Fibroblast of skin of back (primary cell): ENCODE data around the gene B4GALT6.

Experiments used
- DNase-seq: peaks from one replicate; pipeline ENCODE4 v3.0.0-alpha.2; 2013

Gene B4GALT6

GRCh38 chr18:31630549-31630948 lies 53.8 kb downstream of the B4GALT6 start:
- no peak for DNase-seq

DNA sequence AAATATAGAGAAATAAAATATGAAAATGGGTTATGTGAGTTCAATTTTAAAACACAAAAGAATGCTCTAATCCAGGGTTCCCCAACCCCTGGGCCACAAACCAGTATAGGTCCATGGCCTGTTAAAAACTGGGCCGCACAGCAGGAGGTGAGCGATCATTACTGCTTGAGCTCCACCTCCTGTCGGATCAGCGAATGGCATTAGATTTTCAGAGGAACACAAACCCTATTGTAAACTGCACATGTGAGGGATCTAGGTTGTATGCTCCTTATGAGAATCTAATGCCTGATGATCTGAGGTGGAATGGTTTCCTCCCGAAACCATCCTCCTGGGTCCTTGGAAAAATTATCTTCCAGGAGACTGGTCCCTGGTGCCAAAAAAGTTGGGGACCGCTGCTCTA lies 58.0 kb downstream of the B4GALT6 start:
- DNase-seq: no peak

DNA sequence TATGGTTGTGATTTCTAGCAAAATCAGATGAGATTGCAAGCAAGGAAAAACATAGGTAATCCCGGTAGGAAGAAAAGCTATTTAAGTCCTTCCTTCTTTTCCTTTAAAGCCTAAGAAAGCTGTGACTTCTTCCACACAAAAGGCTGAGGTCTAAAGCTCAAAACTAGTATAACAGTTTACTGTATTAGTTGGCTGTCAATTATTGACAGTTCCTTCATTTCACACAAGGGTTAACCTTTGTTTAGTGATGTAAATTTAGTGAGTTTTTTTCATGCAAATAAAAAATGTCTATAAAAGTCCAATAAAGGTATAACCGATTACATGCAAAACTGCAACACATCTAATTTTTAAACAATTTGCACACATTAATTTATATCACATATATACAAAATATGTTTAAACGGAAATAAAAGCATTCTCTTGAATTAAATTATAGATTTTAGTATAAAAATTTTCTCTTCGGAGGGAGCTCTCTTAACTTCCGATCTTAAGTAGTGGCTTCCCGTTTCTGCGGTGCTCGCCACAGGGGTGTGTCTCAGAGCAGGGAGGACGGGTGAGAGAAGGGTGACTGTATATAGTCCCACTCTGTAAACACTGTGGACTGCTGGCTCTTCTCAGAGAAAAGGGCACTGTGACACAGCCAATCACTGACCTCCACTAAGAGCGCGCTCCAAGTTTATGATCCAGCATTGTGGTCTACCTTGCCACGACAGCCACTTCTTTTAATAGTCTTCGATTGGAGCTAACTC lies 59.3 kb downstream of the B4GALT6 start:
- no peak for DNase-seq

DNA sequence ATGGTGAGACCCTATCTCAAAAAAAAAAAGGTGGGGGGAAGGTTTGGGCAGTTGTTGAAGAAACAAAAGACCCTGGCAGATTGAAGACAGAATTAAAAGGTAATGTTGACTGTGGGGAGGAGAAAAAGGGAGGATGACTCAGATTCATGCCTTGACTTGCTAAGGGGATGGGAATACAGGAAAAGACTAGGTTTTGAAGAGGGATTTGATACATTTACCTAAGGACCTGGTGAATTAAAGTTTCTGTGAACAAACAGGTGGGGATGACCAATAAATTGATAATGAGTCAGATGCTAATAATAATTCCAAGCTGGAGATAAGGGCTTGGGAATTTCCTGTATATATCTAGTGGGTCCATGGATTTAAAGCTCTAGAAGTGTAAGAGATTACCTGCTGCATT lies 65.1 kb downstream of the B4GALT6 start:
- no peak for DNase-seq

- no peak for DNase-seq
These were observed 65.6 kb downstream of the B4GALT6 start for GRCh38 chr18:31618801-31619200.

DNA sequence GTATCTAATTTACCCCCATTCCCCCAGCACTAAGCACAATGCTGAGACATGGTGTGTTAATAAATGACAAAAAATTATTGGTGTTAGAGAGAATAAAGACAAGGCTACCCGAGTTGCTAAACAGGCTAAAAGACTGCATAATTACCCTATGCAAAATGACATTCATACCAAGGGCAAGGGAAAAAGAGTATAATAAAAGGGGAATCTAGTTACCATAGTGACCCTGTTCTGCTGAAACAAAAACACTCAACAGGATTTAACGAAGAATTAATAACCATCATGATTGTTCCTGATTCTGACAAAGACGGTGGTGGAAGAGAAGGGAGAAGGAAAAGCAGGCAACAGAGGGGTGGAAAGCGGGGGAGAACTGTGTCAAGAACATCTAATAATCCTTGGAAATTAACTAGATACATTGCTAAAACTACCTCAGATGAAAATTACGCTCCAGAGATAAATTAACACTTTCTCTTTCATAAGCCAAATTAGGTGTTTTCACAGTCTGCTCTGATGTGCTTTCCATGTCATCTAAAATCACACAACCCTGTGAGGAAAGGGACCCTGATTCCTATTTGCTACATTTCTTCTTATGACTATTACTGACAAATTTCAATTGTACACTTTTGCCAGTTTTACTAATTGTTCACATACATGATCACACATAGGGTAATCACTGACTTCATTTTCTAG lies 67.2 kb downstream of the B4GALT6 start:
- no peak for DNase-seq

DNA sequence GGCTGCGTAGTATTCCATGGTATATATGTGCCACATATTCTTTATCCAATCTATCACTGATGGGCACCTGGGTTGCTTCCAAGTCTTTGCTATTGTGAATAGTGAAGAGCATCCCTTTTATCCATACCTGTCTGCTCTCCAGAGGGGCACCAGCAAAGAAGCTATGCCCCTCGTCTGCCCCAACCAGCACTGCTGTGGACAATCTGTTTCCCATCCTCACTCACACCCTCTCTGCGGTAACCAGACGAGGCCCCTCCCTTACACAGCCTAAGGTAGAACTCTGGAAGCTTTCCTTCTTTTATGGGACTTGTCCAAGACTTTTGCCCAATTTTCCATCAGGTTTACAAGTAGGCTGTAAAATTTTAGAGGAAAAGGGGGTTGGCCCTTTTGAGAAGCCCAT lies 67.8 kb downstream of the B4GALT6 start:
- no peak for DNase-seq

DNA sequence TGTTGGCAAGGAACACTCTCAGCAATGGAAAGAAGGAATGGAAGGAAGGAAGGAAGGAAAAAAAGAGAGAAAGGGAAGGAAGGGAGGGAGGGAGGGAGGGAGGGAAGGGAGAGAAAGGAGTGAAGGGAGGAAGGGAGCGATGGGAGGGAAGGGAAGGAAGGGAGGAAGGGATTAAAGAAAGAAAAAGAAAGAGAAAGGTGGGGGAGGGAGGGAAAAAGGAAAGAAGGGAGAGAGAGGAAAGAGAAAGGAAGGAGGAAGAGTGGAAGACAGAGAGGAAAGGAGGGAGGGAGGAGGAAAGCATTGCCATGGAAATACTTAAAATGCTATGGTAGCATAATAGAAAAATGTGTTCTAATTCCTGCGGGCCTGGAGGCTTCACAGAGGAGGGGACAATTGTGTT lies 70.3 kb downstream of the B4GALT6 start:
- no peak for DNase-seq

DNA sequence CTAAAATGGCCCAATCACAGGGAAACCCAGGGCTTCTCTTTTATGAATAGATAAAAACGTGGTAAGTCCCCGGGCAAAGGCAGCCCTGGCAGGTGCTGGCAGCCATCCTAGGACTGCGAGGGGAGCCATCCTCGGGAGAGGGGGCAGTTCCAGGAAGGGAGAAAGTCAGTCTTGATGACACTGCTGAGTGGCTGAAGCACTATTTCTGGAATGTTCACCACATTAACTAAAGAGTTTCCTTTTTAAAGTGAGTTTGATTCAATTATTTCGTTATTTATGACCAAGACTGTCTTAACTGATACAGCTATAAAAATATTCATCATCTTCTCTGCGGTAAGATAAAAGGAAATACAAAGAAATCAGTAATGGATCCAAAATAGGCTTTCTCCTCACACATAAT lies 72.3 kb downstream of the B4GALT6 start:
- DNase-seq: no peak

GRCh38 chr18:31611511-31611910 lies 72.9 kb downstream of the B4GALT6 start:
- no peak for DNase-seq

DNA sequence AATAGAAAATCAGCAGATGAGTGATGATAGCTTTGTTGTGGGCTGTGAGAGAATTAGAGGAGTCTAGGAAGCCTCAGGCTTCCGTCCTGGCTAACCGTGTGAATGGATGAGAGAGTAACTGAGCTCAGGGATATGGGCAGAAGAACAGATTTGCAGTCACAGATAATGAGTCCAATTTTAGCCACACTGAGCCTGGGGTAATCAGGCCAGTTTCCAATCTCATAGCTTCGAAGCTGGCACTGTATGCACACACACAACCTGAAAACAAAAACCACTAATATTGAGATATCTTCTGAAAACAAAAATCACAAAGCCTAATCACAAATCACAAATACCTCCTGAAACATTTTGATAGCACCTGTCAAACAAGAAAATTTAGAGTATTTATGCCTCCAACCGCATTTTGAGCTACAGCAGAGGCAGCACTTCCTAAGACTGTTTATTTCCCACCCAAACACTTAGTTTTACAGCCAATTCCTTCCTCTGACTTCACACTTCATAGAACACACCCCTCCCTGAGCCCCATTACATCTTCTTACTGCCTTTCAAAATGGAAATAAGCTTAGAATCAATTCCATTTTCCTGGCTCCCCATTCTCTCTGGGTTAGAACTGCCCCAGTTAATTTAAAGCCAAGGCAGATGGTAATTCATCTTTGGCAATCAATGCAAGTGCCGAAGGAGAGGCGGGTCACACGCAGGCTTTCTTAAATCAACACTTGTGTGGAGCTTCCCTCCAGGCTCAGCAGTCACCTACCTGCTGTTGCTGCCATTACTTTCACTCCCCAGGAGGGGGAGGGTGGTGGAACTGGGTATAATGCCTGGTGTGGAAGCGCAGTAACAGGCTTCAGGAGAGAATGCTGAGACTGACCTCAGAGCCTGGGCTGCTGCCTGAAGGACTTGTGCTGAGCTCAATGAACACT lies 73.8 kb downstream of the B4GALT6 start:
- DNase-seq: no peak

DNA sequence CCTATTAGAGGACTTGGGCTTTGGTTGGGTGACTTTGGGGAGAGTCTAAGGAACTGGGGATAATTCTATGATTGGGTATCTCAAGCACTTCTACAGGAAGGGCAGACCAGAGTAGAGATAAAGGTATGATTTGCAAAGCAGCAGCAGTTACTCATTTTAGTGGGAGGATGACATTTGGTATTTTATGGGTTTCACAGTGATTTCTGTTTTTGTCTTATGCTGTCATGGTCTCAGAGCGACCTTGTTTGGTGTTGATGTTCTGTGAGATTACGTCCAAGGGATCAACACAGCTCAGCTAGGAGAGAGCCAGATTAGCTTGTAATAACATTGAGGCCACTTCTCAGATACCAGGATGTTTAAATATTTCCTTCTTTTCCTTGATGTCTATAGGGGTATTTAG lies 74.5 kb downstream of the B4GALT6 start:
- no peak for DNase-seq

DNA sequence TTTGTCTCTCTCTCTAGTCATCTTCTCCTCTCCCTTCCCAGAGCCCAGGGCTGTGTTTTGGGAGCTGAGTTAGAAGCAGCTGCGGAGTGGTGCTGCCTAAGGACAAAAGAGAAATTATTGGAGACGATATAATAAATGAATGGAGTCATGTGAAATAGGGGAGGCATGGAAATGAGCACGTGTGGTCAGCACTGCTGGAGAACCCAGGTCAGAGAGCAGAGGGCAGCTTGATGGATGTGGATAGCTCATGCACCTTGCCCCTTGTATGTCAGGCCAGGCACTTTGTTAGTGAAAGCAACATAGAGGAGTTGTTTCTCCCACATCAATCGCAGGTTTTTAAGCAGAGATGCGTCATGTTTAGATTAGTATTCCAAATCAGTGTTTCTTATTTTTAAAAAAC lies 77.0 kb downstream of the B4GALT6 start:
- no peak for DNase-seq

GRCh38 chr18:31606265-31606664 lies 78.1 kb downstream of the B4GALT6 start:
- no peak for DNase-seq

GRCh38 chr18:31603315-31603714 lies 81.1 kb downstream of the B4GALT6 start:
- DNase-seq: no peak

DNA sequence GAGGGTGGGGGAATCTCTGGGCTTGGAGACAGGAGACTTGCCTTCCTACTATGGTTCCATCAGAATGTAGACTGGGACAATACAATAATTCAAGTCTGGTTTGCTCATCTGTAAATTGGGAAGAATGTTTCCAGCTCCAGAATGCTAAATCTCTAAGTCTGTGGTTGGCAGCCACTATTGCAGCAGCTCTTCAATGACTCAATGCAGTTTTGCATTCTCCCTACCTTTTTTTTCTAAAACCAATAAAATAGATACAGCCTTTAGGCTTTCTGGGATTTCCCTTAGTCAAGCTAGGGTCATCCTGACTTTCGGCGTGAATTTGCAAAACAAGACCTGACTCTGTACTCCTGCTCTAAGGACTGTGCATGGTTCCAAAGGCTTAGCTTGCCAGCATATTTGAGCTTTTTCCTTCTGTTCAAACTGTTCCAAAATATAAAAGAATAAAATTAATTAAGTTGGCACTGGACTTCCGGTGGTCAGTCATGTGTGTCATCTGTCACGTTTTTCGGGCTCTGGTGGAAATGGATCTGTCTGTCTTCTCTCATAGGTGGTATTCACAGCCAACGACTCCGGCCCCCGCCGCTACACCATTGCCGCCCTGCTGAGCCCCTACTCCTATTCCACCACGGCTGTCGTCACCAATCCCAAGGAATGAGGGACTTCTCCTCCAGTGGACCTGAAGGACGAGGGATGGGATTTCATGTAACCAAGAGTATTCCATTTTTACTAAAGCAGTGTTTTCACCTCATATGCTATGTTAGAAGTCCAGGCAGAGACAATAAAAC lies 86.2 kb downstream of the B4GALT6 start:
- no peak for DNase-seq

DNA sequence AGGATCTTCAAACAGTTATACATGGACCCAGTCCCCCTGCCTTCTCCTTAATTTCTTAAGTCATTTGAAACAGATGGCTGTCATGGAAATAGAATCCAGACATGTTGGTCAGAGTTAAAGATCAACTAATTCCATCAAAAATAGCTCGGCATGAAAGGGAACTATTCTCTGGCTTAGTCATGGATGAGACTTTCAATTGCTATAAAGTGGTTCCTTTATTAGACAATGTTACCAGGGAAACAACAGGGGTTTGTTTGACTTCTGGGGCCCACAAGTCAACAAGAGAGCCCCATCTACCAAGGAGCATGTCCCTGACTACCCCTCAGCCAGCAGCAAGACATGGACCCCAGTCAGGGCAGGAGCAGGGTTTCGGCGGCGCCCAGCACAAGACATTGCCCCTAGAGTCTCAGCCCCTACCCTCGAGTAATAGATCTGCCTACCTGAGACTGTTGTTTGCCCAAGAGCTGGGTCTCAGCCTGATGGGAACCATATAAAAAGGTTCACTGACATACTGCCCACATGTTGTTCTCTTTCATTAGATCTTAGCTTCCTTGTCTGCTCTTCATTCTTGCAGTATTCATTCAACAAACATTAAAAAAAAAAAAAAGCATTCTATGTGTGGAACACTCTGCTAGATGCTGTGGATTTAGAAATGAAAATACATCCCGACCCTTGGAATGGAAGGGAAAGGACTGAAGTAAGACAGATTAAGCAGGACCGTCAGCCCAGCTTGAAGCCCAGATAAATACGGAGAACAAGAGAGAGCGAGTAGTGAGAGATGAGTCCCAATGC lies 88.1 kb downstream of the B4GALT6 start:
- no peak for DNase-seq

- DNase-seq: no peak
These were observed 89.1 kb downstream of the B4GALT6 start for GRCh38 chr18:31595121-31595771.

GRCh38 chr18:31592506-31593157 lies 91.7 kb downstream of the B4GALT6 start:
- DNase-seq: no peak

GRCh38 chr18:31591628-31592027 lies 92.8 kb downstream of the B4GALT6 start, which contains the start of gene TTR:
TSS of gene TTR (plus strand) at chr18:31591877. CDS start at chr18:31591903, 26 bp downstream.
- DNase-seq: no peak
